Cardiac fibroblast (primary cell): ENCODE data around the gene PEA15.

Source experiments
- DNase-seq, 2 donors: peaks; one replicate each; pipeline versions ENCODE4 v3.0.0 to v3.0.0-alpha.2; 2010; ENCODE audit warnings: low read depth in 2 of 2
- H3K4me3 ChIP-seq, 2 donors: replicated peaks in 1 of 2; 1 replicate in 1 of 2; 2 replicates in 1 of 2; pipeline ENCODE4 v1.5.1; 2011; ENCODE audit warnings: low read depth in 2 of 2, low read length in 2 of 2, mild to moderate bottlenecking in 2 of 2, moderate library complexity in 1 of 2
- CTCF ChIP-seq: IDR thresholded peaks from one replicate; pipeline ENCODE4 v1.5.1; 2011; ENCODE audit warnings: low read depth, mild to moderate bottlenecking, low read length, inconsistent platforms

Gene PEA15

GRCh38 chr1:160188341-160188740 is 16.8 kb upstream of the PEA15 start:
- no peak overlapping the region for H3K4me3 ChIP-seq
- TF ChIP-seq CTCF = no peak
- no peak for DNase-seq

- H3K4me3 ChIP-seq = no peak within 1 kb of the TSS
- no peak for TF ChIP-seq CTCF
- DNase-seq = peak in 1 of 2 donors; percentile 49
Observed at GRCh38 chr1:160189649-160190625, 15.2 kb upstream of the PEA15 start, which contains the start of gene CASQ1. CASQ1 (plus strand) TSS chr1:160190575; CDS start chr1:160190752, 177 bp downstream.

GRCh38 chr1:160191756-160192155 is 13.4 kb upstream of the PEA15 start:
- no peak for TF ChIP-seq CTCF
- no peak overlapping the region for H3K4me3 ChIP-seq

GRCh38 chr1:160192234-160192633 is 12.9 kb upstream of the PEA15 start:
- no peak overlapping the region for H3K4me3 ChIP-seq
- no peak for TF ChIP-seq CTCF
- DNase-seq = no peak

More at GRCh38 chr1:160191756-160192155, 13.4 kb upstream of the PEA15 start:
- no peak for DNase-seq

- H3K4me3 ChIP-seq = no peak overlapping the region
- TF ChIP-seq CTCF = peak; percentile 91
- DNase-seq = peak; percentile 89
Observed at GRCh38 chr1:160193091-160193819, 11.9 kb upstream of the PEA15 start.

GRCh38 chr1:160193832-160194736 is 11.1 kb upstream of the PEA15 start:
- no peak overlapping the region for H3K4me3 ChIP-seq
- no peak for TF ChIP-seq CTCF
- no peak for DNase-seq
